SU-DHL-6 (cell line): Measurements from ENCODE around the gene PACS2.

ENCODE experiments used
- EZH2phosphoT487 ChIP-seq: fragments of 200-600 bp; sonication (generic), shearing (Covaris generic); conservative IDR thresholded peaks from 2 replicates; pipeline ENCODE4 v1.6.1; 2018; ENCODE audit warnings: mild to moderate bottlenecking, antibody characterized with exemption, low read length, moderate library complexity, mixed read lengths
- TF ChIP-seq, protein P1 (sequence below): fragments of 200-600 bp; sonication (generic); IDR thresholded peaks from one replicate; pipeline ENCODE4 v1.5.1; 2017; ENCODE audit warnings: antibody characterized with exemption, mild to moderate bottlenecking, low read length, moderate library complexity; ENCODE audit not compliant: insufficient read depth, poor library complexity, severe bottlenecking

DNA sequence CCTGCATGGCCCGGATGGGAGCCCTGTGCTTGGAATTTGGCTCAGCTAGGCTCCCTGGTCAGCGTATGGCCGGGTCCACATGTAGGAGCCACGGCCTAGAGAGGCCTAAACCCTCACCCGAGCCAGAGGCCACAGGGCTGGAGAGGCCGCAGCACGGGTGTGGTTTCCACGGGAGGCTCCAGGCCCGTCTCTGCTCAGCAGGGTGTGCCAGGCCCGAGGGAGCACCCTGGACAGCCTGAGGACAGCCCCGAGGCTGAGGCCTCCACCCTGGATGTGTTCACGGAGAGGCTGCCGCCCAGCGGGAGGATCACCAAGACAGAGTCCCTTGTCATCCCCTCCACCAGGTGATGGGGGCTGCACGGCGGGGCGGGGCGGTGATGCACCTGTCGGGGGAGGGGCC, 66.2 kb downstream of the PACS2 start:
- TF ChIP-seq, protein P1, sequence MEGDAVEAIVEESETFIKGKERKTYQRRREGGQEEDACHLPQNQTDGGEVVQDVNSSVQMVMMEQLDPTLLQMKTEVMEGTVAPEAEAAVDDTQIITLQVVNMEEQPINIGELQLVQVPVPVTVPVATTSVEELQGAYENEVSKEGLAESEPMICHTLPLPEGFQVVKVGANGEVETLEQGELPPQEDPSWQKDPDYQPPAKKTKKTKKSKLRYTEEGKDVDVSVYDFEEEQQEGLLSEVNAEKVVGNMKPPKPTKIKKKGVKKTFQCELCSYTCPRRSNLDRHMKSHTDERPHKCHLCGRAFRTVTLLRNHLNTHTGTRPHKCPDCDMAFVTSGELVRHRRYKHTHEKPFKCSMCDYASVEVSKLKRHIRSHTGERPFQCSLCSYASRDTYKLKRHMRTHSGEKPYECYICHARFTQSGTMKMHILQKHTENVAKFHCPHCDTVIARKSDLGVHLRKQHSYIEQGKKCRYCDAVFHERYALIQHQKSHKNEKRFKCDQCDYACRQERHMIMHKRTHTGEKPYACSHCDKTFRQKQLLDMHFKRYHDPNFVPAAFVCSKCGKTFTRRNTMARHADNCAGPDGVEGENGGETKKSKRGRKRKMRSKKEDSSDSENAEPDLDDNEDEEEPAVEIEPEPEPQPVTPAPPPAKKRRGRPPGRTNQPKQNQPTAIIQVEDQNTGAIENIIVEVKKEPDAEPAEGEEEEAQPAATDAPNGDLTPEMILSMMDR = no peak
- no peak for TF ChIP-seq EZH2phosphoT487
